WTC11 (cell line): ENCODE results near the gene PPP3R1. TPM values are rescaled to one million over a fixed set of nuclear protein-coding genes. Genes with fewer than 3 reads are reported as not detected.

Source experiments
- ATAC-seq: fragments of 200-7000 bp; cut with Tn5 transposase; 2 replicates; pipeline ENCODE4 v1.10.0; 2021; ENCODE audit warnings: mild to moderate bottlenecking, moderate library complexity
- CTCF ChIA-PET: fragments of 300-600 bp; sonication (Branson Sonifier 250); formaldehyde crosslinking; loops from one replicate; lab custom pipeline; 2021; ENCODE audit warnings: antibody characterized with exemption; lab: Charles Lee
- POLR2A ChIA-PET: fragments of 350-600 bp; sonication (Branson Sonifier 250); formaldehyde crosslinking; loops from one replicate; lab custom pipeline; 2021; ENCODE audit warnings: antibody characterized with exemption; lab: Charles Lee
- DNase-seq: peaks from one replicate; pipeline ENCODE4 v3.0.0; 2021; ENCODE audit warnings: low spot score
- H3K27ac Mint-ChIP-seq: 2 replicates; pipeline ENCODE4 v1.8.0; 2021; ENCODE audit warnings: mixed read lengths
- H3K27me3 Mint-ChIP-seq: 2 replicates; pipeline ENCODE4 v1.8.0; 2021; ENCODE audit warnings: low read depth, mild to moderate bottlenecking, moderate library complexity, mixed read lengths
- H3K36me3 Mint-ChIP-seq: 2 replicates; pipeline ENCODE4 v1.8.0; 2021; ENCODE audit warnings: mixed read lengths
- H3K4me1 Mint-ChIP-seq: 2 replicates; pipeline ENCODE4 v1.8.0; 2022; ENCODE audit warnings: mixed read lengths
- H3K4me3 Mint-ChIP-seq: 2 replicates; pipeline ENCODE4 v1.8.0; 2021; ENCODE audit warnings: mild to moderate bottlenecking, moderate library complexity, mixed read lengths
- H3K9me3 Mint-ChIP-seq: 2 replicates; pipeline ENCODE4 v1.8.0; 2021; ENCODE audit warnings: mixed read lengths
- AFF4 ChIP-seq: sonication (generic); formaldehyde crosslinking; IDR thresholded peaks from 2 replicates; pipeline ENCODE4 v1.8.1; 2023; ENCODE audit warnings: mild to moderate bottlenecking, missing genetic modification reagents, borderline replicate concordance
- ARID4B ChIP-seq: sonication (generic); formaldehyde crosslinking; IDR thresholded peaks from 2 replicates; pipeline ENCODE4 v1.8.0; 2023; ENCODE audit warnings: missing genetic modification reagents, mild to moderate bottlenecking, borderline replicate concordance
- ATF6 ChIP-seq: sonication (generic); formaldehyde crosslinking; IDR thresholded peaks from 2 replicates; pipeline ENCODE4 v1.8.1; 2023; ENCODE audit warnings: mild to moderate bottlenecking, missing genetic modification reagents
- CDX4 ChIP-seq: fragments of 250-450 bp; sonication (Bioruptor Pico); IDR thresholded peaks from 2 replicates; pipeline ENCODE4 v1.9.0; 2021; ENCODE audit warnings: moderate library complexity, mild to moderate bottlenecking, inconsistent platforms, borderline replicate concordance
- CTCF ChIP-seq: fragments of 200-600 bp; IDR thresholded peaks from 2 replicates; pipeline ENCODE4 v1.8.0; 2022; ENCODE audit warnings: antibody characterized with exemption
- ELF4 ChIP-seq: sonication (generic); formaldehyde crosslinking; IDR thresholded peaks from 2 replicates; pipeline ENCODE4 v1.8.1; 2022; ENCODE audit warnings: low read depth, mild to moderate bottlenecking, moderate library complexity, missing genetic modification reagents
- FOXP1 ChIP-seq: sonication (generic); formaldehyde crosslinking; IDR thresholded peaks from 2 replicates; pipeline ENCODE4 v1.8.0; 2022; ENCODE audit warnings: missing genetic modification reagents, mild to moderate bottlenecking, moderate library complexity, borderline replicate concordance
- FOXP4 ChIP-seq: sonication (generic); formaldehyde crosslinking; IDR thresholded peaks from 2 replicates; pipeline ENCODE4 v1.8.0; 2022; ENCODE audit warnings: mild to moderate bottlenecking, missing genetic modification reagents
- MLX ChIP-seq: sonication (generic); formaldehyde crosslinking; IDR thresholded peaks from 2 replicates; pipeline ENCODE4 v1.8.1; 2023; ENCODE audit warnings: mild to moderate bottlenecking, missing genetic modification reagents, moderate library complexity
- NR2C2 ChIP-seq: sonication (generic); formaldehyde crosslinking; IDR thresholded peaks from 2 replicates; pipeline ENCODE4 v1.8.0; 2022; ENCODE audit warnings: mild to moderate bottlenecking, missing genetic modification reagents
- RORB ChIP-seq: fragments of 250-450 bp; sonication (Bioruptor Pico); IDR thresholded peaks from 2 replicates; pipeline ENCODE4 v1.9.0; 2021; ENCODE audit warnings: mild to moderate bottlenecking
- SOX15 ChIP-seq: fragments of 250-450 bp; sonication (Bioruptor Pico); IDR thresholded peaks from 2 replicates; pipeline ENCODE4 v1.9.0; 2021; ENCODE audit warnings: mild to moderate bottlenecking
- ZNF219 ChIP-seq: sonication (generic); formaldehyde crosslinking; IDR thresholded peaks from 2 replicates; pipeline ENCODE4 v1.8.0; 2023; ENCODE audit warnings: missing genetic modification reagents, mild to moderate bottlenecking, borderline replicate concordance
- ZNF232 ChIP-seq: sonication (generic); formaldehyde crosslinking; IDR thresholded peaks from 2 replicates; pipeline ENCODE4 v1.8.0; 2022; ENCODE audit warnings: mild to moderate bottlenecking, missing genetic modification reagents
- ZNF281 ChIP-seq: sonication (generic); formaldehyde crosslinking; IDR thresholded peaks from 2 replicates; pipeline ENCODE4 v1.8.0; 2023; ENCODE audit warnings: mild to moderate bottlenecking, missing genetic modification reagents
- total RNA-seq: library from RNA; stranded (reverse); gene quantifications from 3 replicates; pipeline ENCODE4 v1.2.3, GENCODE V29; 2021

Gene PPP3R1
- total RNA-seq, 1 experiment from 2014 or later = 61.4 TPM

- TF ChIP-seq MLX (CRISPR knock-in tag) = no peak
- no peak for TF ChIP-seq RORB
- TF ChIP-seq ZNF281 (CRISPR knock-in tag) = no peak
- no peak for TF ChIP-seq ELF4 (CRISPR knock-in tag)
- no peak for TF ChIP-seq CTCF
- no peak for TF ChIP-seq FOXP1 (CRISPR knock-in tag)
- no peak for TF ChIP-seq ATF6 (CRISPR knock-in tag)
- TF ChIP-seq, all 79 proteins: peak for 0
Observed at GRCh38 chr2:68272246-68272994, 20.1 kb upstream of the PPP3R1 start (continued).

- no peak for DNase-seq
- CTCF ChIA-PET = no interaction called here
- Mint-ChIP-seq H3K36me3 (no peaks in the 10 kb centered on the region), H3K4me1 (no peaks in the 10 kb centered on the region), H3K4me3 (no peak overlapping the region)
- no peak for TF ChIP-seq ZNF219 (CRISPR knock-in tag)
- no peak for TF ChIP-seq CDX4 (CRISPR knock-in tag)
- no peak for TF ChIP-seq RORB
- TF ChIP-seq NR2C2 (CRISPR knock-in tag) = no peak
- TF ChIP-seq AFF4 (CRISPR knock-in tag) = no peak
- no peak for TF ChIP-seq ZNF232
- no peak for TF ChIP-seq FOXP4 (CRISPR knock-in tag)
- no peak for TF ChIP-seq ARID4B
- TF ChIP-seq SOX15 (CRISPR knock-in tag) = no peak
- TF ChIP-seq, all 79 proteins: peak for 0
- ATAC-seq = no peak
- POLR2A ChIA-PET = no interaction called here
- no peaks in the 10 kb centered on the region for H3K27me3 Mint-ChIP-seq
- H3K9me3 Mint-ChIP-seq = no peaks in the 10 kb centered on the region
- H3K27ac Mint-ChIP-seq = no peak overlapping the region
Observed at GRCh38 chr2:68266655-68267054, 14.3 kb upstream of the PPP3R1 start.
